GM12878 (cell line): ENCODE data around the gene PGBD5. TPM values are rescaled to one million over a fixed set of nuclear protein-coding genes. Genes with fewer than 3 reads are reported as not detected.

Experiments used
- ATAC-seq: fragments of 200-7000 bp; cut with Tn5 transposase; 3 replicates; pipeline ENCODE4 v1.9.1; 2020; ENCODE audit warnings: mild to moderate bottlenecking, moderate library complexity
- BruUV-seq: library from RNA; stranded (reverse); fragments of 400-500 nt; replicated peaks from 2 replicates; lab custom pipeline; 2021; lab: Mats Ljungman, UMichigan
- CTCF ChIA-PET: fragments of 300-600 bp; sonication (Branson Sonifier 250); formaldehyde crosslinking; extraction: SDS; loops from one replicate; lab custom pipeline; 2021; ENCODE audit warnings: inconsistent platforms; lab: Yijun Ruan, JAX
- POLR2A ChIA-PET: fragments of 350-600 bp; formaldehyde crosslinking; extraction: SDS; loops from one replicate; lab custom pipeline; 2021; ENCODE audit warnings: inconsistent platforms; lab: Charles Lee
- RAD21 ChIA-PET: fragments of 300-600 bp; sonication (Branson Sonifier 250); formaldehyde crosslinking; loops from one replicate; lab custom pipeline; 2023; ENCODE audit warnings: antibody characterized with exemption; ENCODE audit not compliant: unreplicated experiment; lab: Charles Lee
- SMC1A ChIA-PET: fragments of 300-600 bp; sonication (Branson Sonifier 250); formaldehyde crosslinking; loops from one replicate; lab custom pipeline; 2023; ENCODE audit not compliant: unreplicated experiment, uncharacterized antibody; lab: Charles Lee
- DNase-seq: peaks from one replicate; pipeline ENCODE4 v3.0.0-alpha.2; 2011; ENCODE audit warnings: low read depth, low spot score
- FAIRE-seq: peaks from 3 replicates; lab custom pipeline; 2011; peaks lifted over from hg19 to GRCh38; lab: Jason Lieb, UNC
- H2AFZ ChIP-seq: 2 replicates; pipeline ENCODE4 v1.6.0; 2011; ENCODE audit warnings: low read depth, low read length, control low read depth; ENCODE audit not compliant: control insufficient read depth
- H3K27ac ChIP-seq: 2 replicates; pipeline ENCODE4 v1.5.1; 2011; ENCODE audit warnings: control low read depth; ENCODE audit not compliant: control insufficient read depth, insufficient read depth
- H3K27me3 ChIP-seq, 2 experiments: replicated peaks in 1 of 2; 2 replicates each; pipeline versions ENCODE4 v1.6.0 to v1.6.1; 2011; ENCODE audit warnings: low read length in 1 of 2; ENCODE audit not compliant: control insufficient read depth in 2 of 2, insufficient read depth in 2 of 2
- H3K36me3 ChIP-seq, 2 experiments: 2 replicates each; pipeline ENCODE4 v1.5.1; 2011; ENCODE audit warnings: low read length in 1 of 2; ENCODE audit not compliant: control insufficient read depth in 2 of 2, insufficient read depth in 2 of 2
- H3K4me1 ChIP-seq: 2 replicates; pipeline ENCODE4 v1.6.1; 2011; ENCODE audit warnings: mild to moderate bottlenecking, low read length, moderate library complexity, mixed read lengths; ENCODE audit not compliant: control insufficient read depth, insufficient read depth
- H3K4me2 ChIP-seq: 2 replicates; pipeline ENCODE4 v1.6.0; 2011; ENCODE audit warnings: control low read depth; ENCODE audit not compliant: control insufficient read depth, insufficient read depth
- H3K4me3 ChIP-seq: fragments of 200-600 bp; sonication (generic); 2 replicates; pipeline ENCODE4 v1.5.1; 2016
- H3K79me2 ChIP-seq: 2 replicates; pipeline ENCODE4 v1.6.0; 2011; ENCODE audit warnings: low read length; ENCODE audit not compliant: control insufficient read depth, insufficient read depth
- H3K9ac ChIP-seq: 2 replicates; pipeline ENCODE4 v1.8.0; 2011; ENCODE audit warnings: low read length, control low read depth, mixed read lengths; ENCODE audit not compliant: control insufficient read depth, insufficient read depth
- H3K9me3 ChIP-seq: replicated peaks from 3 replicates; pipeline ENCODE4 v1.5.1; 2011; ENCODE audit warnings: mild to moderate bottlenecking, low read length; ENCODE audit not compliant: control insufficient read depth, insufficient read depth
- H4K20me1 ChIP-seq: 2 replicates; pipeline ENCODE4 v1.6.0; 2011; ENCODE audit not compliant: control insufficient read depth, insufficient read depth
- BRCA1 ChIP-seq: IDR thresholded peaks from 2 replicates; pipeline ENCODE4 v1.6.1; 2011; ENCODE audit warnings: low read depth, low read length, improper control_type of control experiment
- E2F4 ChIP-seq: IDR thresholded peaks from 2 replicates; pipeline ENCODE4 v1.6.1; 2012; ENCODE audit warnings: low read depth, low read length, improper control_type of control experiment
- E4F1 ChIP-seq: fragments of 450-650 bp; IDR thresholded peaks from 2 replicates; pipeline ENCODE4 v1.6.1; 2018; ENCODE audit warnings: borderline replicate concordance, mild to moderate bottlenecking; ENCODE audit not compliant: partially characterized antibody
- EED ChIP-seq: sonication (generic); IDR thresholded peaks from 2 replicates; pipeline ENCODE4 v1.6.1; 2016; ENCODE audit warnings: antibody characterized with exemption, low read depth
- KDM1A ChIP-seq: fragments of 200-600 bp; sonication (generic); IDR thresholded peaks from 2 replicates; pipeline ENCODE4 v1.6.1; 2016; ENCODE audit warnings: borderline replicate concordance
- NFXL1 ChIP-seq: fragments of 450-650 bp; IDR thresholded peaks from 2 replicates; pipeline ENCODE4 v1.6.1; 2017; ENCODE audit warnings: antibody characterized with exemption, mild to moderate bottlenecking, borderline replicate concordance
- NR2C2 ChIP-seq: IDR thresholded peaks from 2 replicates; pipeline ENCODE4 v1.6.1; 2011; ENCODE audit warnings: borderline replicate concordance, low read depth; ENCODE audit not compliant: control insufficient read depth, insufficient read length
- NR2F1 ChIP-seq: fragments of 450-650 bp; conservative IDR thresholded peaks from 2 replicates; pipeline ENCODE4 v1.6.1; 2017; ENCODE audit warnings: mild to moderate bottlenecking
- PKNOX1 ChIP-seq: fragments of 450-650 bp; IDR thresholded peaks from 2 replicates; pipeline ENCODE4 v1.6.1; 2016; ENCODE audit warnings: mild to moderate bottlenecking
- RCOR1 ChIP-seq: conservative IDR thresholded peaks from 2 replicates; pipeline ENCODE4 v1.6.1; 2012; ENCODE audit warnings: low read depth, low read length, improper control_type of control experiment
- SMARCA5 ChIP-seq: fragments of 450-650 bp; IDR thresholded peaks from 2 replicates; pipeline ENCODE4 v1.6.1; 2017; ENCODE audit warnings: mild to moderate bottlenecking
- SREBF2 ChIP-seq: IDR thresholded peaks from 2 replicates; pipeline ENCODE4 v1.6.1; 2012; ENCODE audit warnings: mild to moderate bottlenecking, low read length
- TCF3 ChIP-seq: IDR thresholded peaks from 2 replicates; pipeline ENCODE4 v1.6.1; 2012; ENCODE audit warnings: low read depth, mild to moderate bottlenecking, low read length, borderline replicate concordance; ENCODE audit not compliant: insufficient read depth
- USF2 ChIP-seq: IDR thresholded peaks from 2 replicates; pipeline ENCODE4 v1.6.1; 2011; ENCODE audit warnings: low read depth, low read length, improper control_type of control experiment, borderline replicate concordance
- ZNF24 ChIP-seq: fragments of 450-650 bp; IDR thresholded peaks from 2 replicates; pipeline ENCODE4 v1.6.1; 2017; ENCODE audit warnings: antibody characterized with exemption, mild to moderate bottlenecking
- ZNF384 ChIP-seq: IDR thresholded peaks from 2 replicates; pipeline ENCODE4 v1.6.1; 2012; ENCODE audit warnings: low read depth, mild to moderate bottlenecking, low read length, improper control_type of control experiment, borderline replicate concordance
- ZSCAN29 ChIP-seq: fragments of 450-650 bp; IDR thresholded peaks from 2 replicates; pipeline ENCODE4 v1.6.1; 2017; ENCODE audit warnings: mild to moderate bottlenecking, moderate library complexity
- WGBS: methylation state at CpG from one replicate; pipeline ENCODE4 v1.1.6; 2016; ENCODE audit warnings: low lambda C conversion rate; ENCODE audit not compliant: insufficient replicate concordance, insufficient coverage; ENCODE audit errors: missing lambda C conversion rate; 5-methylcytosine and 5-hydroxymethylcytosine counted together
- in situ Hi-C: fragments of 300-500 bp; cut with MboI; formaldehyde crosslinking; loops from 9 replicates; pipeline ENCODE4 v1.14.3; 2018; ENCODE audit warnings: mixed read lengths
- intact Hi-C: fragments of 100-400 bp; cut with micrococcal nuclease; formaldehyde crosslinking; loops from one replicate; pipeline ENCODE4 v1.14.2; 2022; ENCODE audit not compliant: unreplicated experiment
- polyA plus RNA-seq, 11 experiments: library from polyadenylated mRNA; depleted of rRNA in 4 of 11; unstranded in 6 of 11; stranded (reverse) in 5 of 11; fragments of >200 nt; fragmentation: Nextera tagmentation in 4 of 11; fragmentation: Illumina TruSeq in 1 of 11; extraction: Ambion mirVana in 4 of 11; extraction: Trizol in 1 of 11; gene quantifications; 1 replicate in 1 of 11; 2 replicates in 10 of 11; pipeline versions ENCODE4 v1.2.1 to v1.2.3, GENCODE V29; 2011 to 2016; ENCODE audit warnings: inconsistent platforms in 2 of 11, missing spikeins in 2 of 11, low read depth in 1 of 11
- total RNA-seq, 4 experiments: library from RNA; depleted of rRNA in 3 of 4; stranded (reverse); fragments of >200 nt in 3 of 4; fragmentation: Illumina TruSeq in 1 of 4; extraction: Trizol in 1 of 4; gene quantifications; 2 replicates each; pipeline versions ENCODE4 v1.2.1 to v1.2.3, GENCODE V29; 2013 to 2021

Gene PGBD5
- total and polyA plus RNA-seq, 10 of the 15 experiments (the other 5 are each of a cell fraction or from before 2014, with no cell fraction given), result 0.03 TPM; not detected in 9

GRCh38 chr1:230337266-230337665 is 88.9 kb downstream of the PGBD5 start (continued):
- TF ChIP-seq PKNOX1 (no peak), EED (no peak), RCOR1 (no peak), KDM1A (no peak)
- TF ChIP-seq, all 136 proteins: peak for 0

- BruUV-seq, result no TSS peak
- intact Hi-C loops (no loop called here), in situ Hi-C loops (no loop called here)
- no peak overlapping the region for H2AFZ ChIP-seq
- ATAC-seq (no peak), DNase-seq (no peak), FAIRE-seq (no peak)
- no peak overlapping the region for H3K27ac ChIP-seq
- RAD21 ChIA-PET, result no interaction called here
- SMC1A ChIA-PET, result no interaction called here
- POLR2A ChIA-PET, result no interaction called here
- H3K27me3 ChIP-seq, result peaks cover 0 to 1% of the 10 kb centered on the region in 2 experiments; a peak in 2 of 4 replicates
- no peaks in the 10 kb centered on the region for H3K79me2 ChIP-seq
- no peak overlapping the region for H3K4me3 ChIP-seq
- no peak overlapping the region for H3K9ac ChIP-seq
- H3K9me3 ChIP-seq, result no peaks in the 10 kb centered on the region
- CTCF ChIA-PET, result no interaction called here
- no peaks in the 10 kb centered on the region for H4K20me1 ChIP-seq
- no peaks in the 10 kb centered on the region for H3K36me3 ChIP-seq
- WGBS, result 31% methylated on average over 12 of the region's 12 CpGs
- no peak overlapping the region for H3K4me2 ChIP-seq
- H3K4me1 ChIP-seq, result no peaks in the 10 kb centered on the region
- no peak for TF ChIP-seq ZNF24
- no peak for TF ChIP-seq SREBF2
- TF ChIP-seq E2F4, result no peak
- TF ChIP-seq USF2, result no peak
- no peak for TF ChIP-seq ZSCAN29
- TF ChIP-seq NFXL1, result no peak
- no peak for TF ChIP-seq SMARCA5
- no peak for TF ChIP-seq BRCA1
- TF ChIP-seq E4F1, result no peak
- TF ChIP-seq ZNF384, result no peak
- no peak for TF ChIP-seq NR2F1
- TF ChIP-seq TCF3, result no peak
- TF ChIP-seq NR2C2, result no peak
Observed at GRCh38 chr1:230335861-230336522, 90.1 kb downstream of the PGBD5 start.
